Measurements from ENCODE around the gene SULT1A2. TPM values are rescaled to one million over a fixed set of nuclear protein-coding genes. Genes with fewer than 3 reads are reported as not detected.

The SULT1A2 gene
- total and polyA plus RNA-seq, 2 of the 8 experiments (the other 6 are each of a cell fraction or from before 2014, with no cell fraction given) = 0.29 to 0.35 TPM

GRCh38 chr16:28589930-28590329 is 6.9 kb downstream of the SULT1A2 start:
- H2AK5ac ChIP-seq (ENCODE audit: low read depth, low read length) = no peak overlapping the region
- peaks cover 0 to 2% of the 10 kb centered on the region in 2 experiments for H4K20me1 ChIP-seq (replicated peaks in 1 of 2; ENCODE audit: control insufficient read depth in 1 of 2, insufficient read depth in 2 of 2, low read length in 2 of 2)
- TF ChIP-seq SRF (IDR thresholded peaks at IDR 0.05; ENCODE audit: low read depth, low read length) (no peak), KDM5A (IDR thresholded peaks at IDR 0.05; ENCODE audit: low read length) (no peak)

More at GRCh38 chr16:28589930-28590329, 6.9 kb downstream of the SULT1A2 start:
- Histone ChIP-seq H3K4ac (replicated peaks; ENCODE audit: insufficient read length, low read depth, low read length) (no peak overlapping the region), H3K14ac (ENCODE audit: insufficient read length) (no peak overlapping the region), H4K8ac (ENCODE audit: extremely low read depth, insufficient read depth, low read length) (no peak overlapping the region), H3K27ac (ENCODE audit: low read depth, low read length) (no peak overlapping the region), H3K9me3 (ENCODE audit: insufficient read depth in 2 of 2, low read depth in 1 of 2, low read length in 1 of 2) (no peaks in the 10 kb centered on the region), H4K91ac (replicated peaks; ENCODE audit: insufficient read length, low read length) (no peak overlapping the region), H3K79me1 (ENCODE audit: low read depth, low read length) (no peaks in the 10 kb centered on the region), H2BK20ac (ENCODE audit: low read length) (no peak overlapping the region), H3K9ac (replicated peaks in 1 of 4; ENCODE audit: extremely low read depth in 1 of 4, low read depth in 3 of 4, low read length in 3 of 4) (no peak overlapping the region), H2BK12ac (ENCODE audit: low read depth, low read length) (no peak overlapping the region), H3K18ac (ENCODE audit: extremely low read depth, low read length) (no peak overlapping the region), H3K36me3 (ENCODE audit: control insufficient read depth in 2 of 4, insufficient read depth in 4 of 4, low read length in 3 of 4) (peaks cover 0 to 7% (median 2%) of the 10 kb centered on the region in 4 experiments; a peak in 5 of 8 replicates), H2AFZ (ENCODE audit: low read length) (no peak overlapping the region), H3K23me2 (ENCODE audit: low read depth, low read length) (no peaks in the 10 kb centered on the region), H3K27me3 (replicated peaks in 1 of 4; ENCODE audit: control insufficient read depth in 3 of 4, extremely low read depth in 1 of 4, insufficient read depth in 3 of 4, low read length in 3 of 4) (no peaks in the 10 kb centered on the region), H2BK15ac (ENCODE audit: low read length) (no peak overlapping the region), H3K4me2 (ENCODE audit: insufficient read depth in 1 of 2, low read depth in 2 of 2, low read length in 2 of 2) (no peak overlapping the region), H3K4me1 (replicated peaks in 1 of 4; ENCODE audit: control insufficient read depth in 3 of 4, insufficient read depth in 4 of 4, low read length in 3 of 4) (no peaks in the 10 kb centered on the region), H3K4me3 (ENCODE audit: extremely low read depth in 1 of 4, insufficient read depth in 2 of 4, low read depth in 3 of 4, low read length in 4 of 4) (no peak overlapping the region), H3K79me2 (ENCODE audit: control insufficient read depth in 1 of 2, insufficient read depth in 2 of 2, low read length in 2 of 2) (no peaks in the 10 kb centered on the region), H3K56ac (replicated peaks; ENCODE audit: insufficient read length, low read depth, low read length) (no peak overlapping the region), H4K5ac (ENCODE audit: insufficient read length, low read depth, low read length) (no peak overlapping the region), H2BK5ac (ENCODE audit: low read depth, low read length) (no peak overlapping the region), H3K23ac (ENCODE audit: insufficient read length) (no peak overlapping the region), H2BK120ac (replicated peaks; ENCODE audit: low read depth, low read length) (no peak overlapping the region)
- ChIA-PET CTCF (ENCODE audit: partially characterized antibody) (no interaction called here), POLR2A (ENCODE audit: partially characterized antibody) (no interaction called here)
- DNase-seq (ENCODE audit: low read depth in 1 of 2, low spot score in 2 of 2) (no peak), FAIRE-seq (no peak)
- 92% methylated on average over 7 of the region's 13 CpGs; no CpG with 5 or more reads in 1 of the 2 experiments for WGBS, 2 experiments (ENCODE audit: extremely low coverage in 1 of 2, insufficient coverage in 1 of 2, insufficient read length in 1 of 2, insufficient replicate concordance in 2 of 2, low coverage in 1 of 2, low lambda C conversion rate in 2 of 2, missing lambda C conversion rate in 1 of 2)

All from H1 (cell line).